Central memory CD8-positive, alpha-beta T cell (primary cell): ENCODE measurements around the gene CD248.
A peak's percentile ranks its signal among the peaks of the same experiment; 100 is the strongest.

Experiments
- ATAC-seq: fragments of 150-1000 bp; cut with Tn5 transposase; replicated peaks from 2 replicates; pipeline ENCODE4 v1.10.0; 2022; ENCODE audit warnings: mild to moderate bottlenecking, moderate FRiP score, moderate number of reproducible peaks; ENCODE audit not compliant: poor library complexity, severe bottlenecking; ENCODE audit errors: extremely low read depth
- DNase-seq, 2 donors: peaks; one replicate each; pipeline ENCODE4 v3.0.0; 2021; ENCODE audit warnings: low spot score in 2 of 2
- H3K27ac Mint-ChIP-seq: one replicate; pipeline ENCODE4 v1.8.0; 2022; ENCODE audit warnings: low read depth, mild to moderate bottlenecking, moderate library complexity, mixed read lengths
- H3K27me3 Mint-ChIP-seq: one replicate; pipeline ENCODE4 v1.8.0; 2022; ENCODE audit warnings: mixed read lengths
- H3K36me3 Mint-ChIP-seq: one replicate; pipeline ENCODE4 v1.8.0; 2022; ENCODE audit warnings: mild to moderate bottlenecking, moderate library complexity, mixed read lengths; ENCODE audit not compliant: insufficient read depth
- H3K4me1 Mint-ChIP-seq: one replicate; pipeline ENCODE4 v1.8.0; 2022; ENCODE audit warnings: mixed read lengths
- H3K4me3 Mint-ChIP-seq: one replicate; pipeline ENCODE4 v1.8.0; 2022; ENCODE audit warnings: mild to moderate bottlenecking, moderate library complexity, mixed read lengths
- H3K9me3 Mint-ChIP-seq: one replicate; pipeline ENCODE4 v1.8.0; 2022; ENCODE audit warnings: mixed read lengths

CD248 gene

GRCh38 chr11:66317723-66318599 is 1.1 kb upstream of the CD248 start:
- Mint-ChIP-seq H3K4me1 (peaks cover 37% of the 10 kb centered on the region), H3K27me3 (no peaks in the 10 kb centered on the region), H3K36me3 (peaks cover 12% of the 10 kb centered on the region), H3K9me3 (no peaks in the 10 kb centered on the region), H3K4me3 (peak overlapping the region; percentile 61), H3K27ac (peak overlapping the region; percentile 85)
- ATAC-seq (peak; percentile 97), DNase-seq (peak in 1 of 2 donors; percentile 66)

DNA sequence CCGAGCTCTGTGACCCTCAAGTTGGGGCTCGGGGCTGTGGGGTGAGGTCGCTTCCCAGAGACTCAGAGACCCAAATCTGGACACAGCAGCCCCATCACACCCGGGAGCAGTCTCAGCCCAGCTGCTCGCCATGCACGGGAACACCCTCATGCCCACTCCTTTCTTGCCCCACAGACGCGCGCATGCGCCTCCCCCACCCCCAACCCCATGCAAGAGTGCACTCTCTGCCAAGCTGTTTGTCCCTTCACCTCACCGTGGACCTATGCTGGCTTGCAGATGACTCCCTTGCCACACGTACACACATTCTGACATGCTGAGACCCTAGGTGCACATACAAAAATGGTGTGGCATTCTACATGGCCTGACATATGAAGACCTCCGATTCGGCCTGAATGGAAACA is 478 bp upstream of the CD248 start:
- no peaks in the 10 kb centered on the region for H3K9me3 Mint-ChIP-seq
- peaks cover 17% of the 10 kb centered on the region for H3K36me3 Mint-ChIP-seq
- ATAC-seq (no peak), DNase-seq (no peak)
- peaks cover 40% of the 10 kb centered on the region for H3K4me1 Mint-ChIP-seq
- H3K4me3 Mint-ChIP-seq = peak overlapping the region; percentile 61
- peak overlapping the region; percentile 85 for H3K27ac Mint-ChIP-seq
- H3K27me3 Mint-ChIP-seq = no peaks in the 10 kb centered on the region

DNA sequence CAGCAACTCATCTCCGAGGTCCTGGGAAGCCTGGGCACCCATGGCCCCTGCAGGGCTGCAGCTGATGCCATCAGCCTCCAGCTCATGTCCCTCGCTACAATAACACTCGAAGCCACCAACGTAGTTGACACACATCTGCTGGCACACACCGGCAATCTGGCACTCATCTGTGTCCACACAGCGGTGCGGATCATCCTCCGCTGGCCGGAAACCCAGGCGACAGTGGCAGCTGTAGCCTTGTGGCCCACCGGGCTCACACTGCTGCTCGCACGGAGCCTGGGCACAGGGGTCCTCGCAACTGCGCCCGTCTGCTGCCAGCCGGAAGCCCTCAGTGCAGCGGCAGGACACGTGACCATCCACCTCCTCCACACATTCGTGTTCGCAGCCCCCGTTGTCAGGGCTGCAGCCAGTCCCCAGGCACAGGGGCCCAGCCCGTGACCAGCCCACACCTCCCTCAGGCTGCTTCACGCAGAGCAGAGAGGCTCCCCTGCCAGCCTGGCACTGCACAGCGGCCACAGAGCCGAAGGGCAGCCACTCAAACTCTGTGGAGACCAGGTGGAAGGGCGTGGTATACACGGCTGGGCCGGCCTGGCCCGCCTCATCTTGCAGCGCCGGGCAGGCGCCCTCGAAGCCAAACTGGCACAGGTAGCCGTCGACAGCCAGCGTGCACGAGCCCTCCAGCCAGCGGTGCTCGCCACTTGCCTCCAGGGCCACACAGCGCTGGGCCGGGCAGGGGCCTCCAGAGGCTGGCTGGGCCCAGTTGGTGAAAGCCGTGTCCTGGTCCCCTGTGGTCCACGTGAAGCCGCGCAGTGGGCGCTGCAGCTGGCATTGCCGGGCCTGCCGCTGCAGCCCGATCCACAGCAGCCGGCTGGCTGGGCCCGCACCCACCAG is 678 bp downstream of the CD248 start:
- Mint-ChIP-seq H3K9me3 (no peaks in the 10 kb centered on the region), H3K27me3 (no peaks in the 10 kb centered on the region), H3K4me1 (peaks cover 47% of the 10 kb centered on the region), H3K36me3 (peaks cover 17% of the 10 kb centered on the region), H3K4me3 (peak overlapping the region; percentile 79), H3K27ac (peak overlapping the region; percentile 84)
- DNase-seq = no peak
- ATAC-seq = no peak

DNA sequence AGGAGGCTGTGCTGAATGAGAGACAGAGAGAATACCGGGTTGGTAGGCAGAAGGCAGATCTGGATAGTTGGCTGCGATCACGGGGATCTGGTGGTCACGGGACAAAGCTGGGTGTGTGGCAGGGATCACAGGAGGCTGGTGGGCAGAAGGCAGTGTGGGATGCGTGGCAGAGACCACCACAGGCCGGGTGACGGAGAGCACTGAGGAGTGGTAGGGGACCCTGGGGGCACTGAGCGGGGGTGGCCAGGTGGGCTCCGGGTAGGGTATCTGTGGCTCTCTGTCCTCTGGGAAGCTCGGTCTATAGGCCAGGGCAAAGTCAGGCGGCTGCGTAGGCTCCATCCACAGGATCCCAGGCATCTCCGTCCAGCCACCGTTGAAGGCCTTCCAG is 1.4 kb downstream of the CD248 start:
- Mint-ChIP-seq H3K27me3 (no peaks in the 10 kb centered on the region), H3K4me1 (peaks cover 47% of the 10 kb centered on the region)
- no peak for ATAC-seq

DNA sequence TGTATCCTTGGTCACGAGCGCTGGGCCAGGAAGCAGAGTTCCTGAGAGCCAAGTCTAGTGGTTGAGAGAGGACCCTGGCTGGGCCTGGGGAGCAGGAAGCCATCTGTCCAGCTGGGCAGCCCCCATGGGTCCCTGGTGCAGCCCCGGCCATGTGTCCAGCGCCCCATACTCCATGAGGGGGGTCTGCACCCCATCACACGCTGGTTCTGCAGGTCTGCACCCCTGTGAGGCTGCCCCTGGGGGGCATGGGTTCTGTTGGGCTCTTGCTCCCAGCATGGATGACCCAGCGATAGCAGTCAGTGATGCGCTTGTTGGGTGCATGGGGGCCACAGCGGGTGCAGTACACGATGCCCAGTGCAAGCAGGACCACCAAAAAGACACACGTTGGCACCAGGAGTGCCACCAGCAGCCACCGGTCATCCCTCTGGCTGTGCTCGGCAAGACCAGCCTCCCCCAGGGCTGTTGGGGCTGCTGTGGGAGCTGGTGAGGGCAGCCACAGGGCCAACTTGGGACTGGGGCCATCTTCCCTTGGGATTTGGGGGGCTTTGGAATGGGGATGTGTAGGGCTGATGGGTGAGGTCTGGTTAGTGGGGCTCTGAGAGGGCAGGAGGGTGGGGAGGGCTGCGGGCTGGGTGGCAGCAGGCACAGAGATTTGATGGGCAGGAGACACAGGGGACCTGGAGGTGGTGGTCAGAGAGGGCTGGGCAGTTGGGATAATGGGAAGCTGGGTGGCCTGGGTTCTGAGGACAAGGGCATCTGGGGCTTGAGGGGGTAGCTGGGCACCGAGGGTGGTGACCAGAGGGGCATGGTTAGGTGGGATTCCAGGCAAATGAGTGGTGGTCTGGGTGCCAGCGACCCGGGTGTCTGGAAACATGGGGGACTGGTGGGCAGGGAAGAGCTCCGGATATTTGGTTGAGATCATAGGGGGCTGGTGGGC is 2.0 kb downstream of the CD248 start:
- H3K4me1 Mint-ChIP-seq = peaks cover 47% of the 10 kb centered on the region
- H3K27me3 Mint-ChIP-seq = no peaks in the 10 kb centered on the region
- peak overlapping the region; percentile 79 for H3K4me3 Mint-ChIP-seq
- ATAC-seq (no peak), DNase-seq (no peak)
- peak overlapping the region; percentile 84 for H3K27ac Mint-ChIP-seq
- peaks cover 17% of the 10 kb centered on the region for H3K36me3 Mint-ChIP-seq
- H3K9me3 Mint-ChIP-seq = no peaks in the 10 kb centered on the region

More for the DNA sequence above, 1.4 kb downstream of the CD248 start:
- Mint-ChIP-seq H3K36me3 (peaks cover 17% of the 10 kb centered on the region), H3K4me3 (peak overlapping the region; percentile 79), H3K27ac (peak overlapping the region; percentile 84), H3K9me3 (no peaks in the 10 kb centered on the region)
- DNase-seq = no peak

- H3K27ac Mint-ChIP-seq = peak overlapping the region; percentile 83
- no peaks in the 10 kb centered on the region for H3K27me3 Mint-ChIP-seq
- peak overlapping the region; percentile 79 for H3K4me3 Mint-ChIP-seq
- no peaks in the 10 kb centered on the region for H3K9me3 Mint-ChIP-seq
- DNase-seq (no peak), ATAC-seq (no peak)
- peaks cover 17% of the 10 kb centered on the region for H3K36me3 Mint-ChIP-seq
- H3K4me1 Mint-ChIP-seq = peaks cover 47% of the 10 kb centered on the region
Measured at GRCh38 chr11:66314186-66314501, 2.7 kb downstream of the CD248 start.

DNA sequence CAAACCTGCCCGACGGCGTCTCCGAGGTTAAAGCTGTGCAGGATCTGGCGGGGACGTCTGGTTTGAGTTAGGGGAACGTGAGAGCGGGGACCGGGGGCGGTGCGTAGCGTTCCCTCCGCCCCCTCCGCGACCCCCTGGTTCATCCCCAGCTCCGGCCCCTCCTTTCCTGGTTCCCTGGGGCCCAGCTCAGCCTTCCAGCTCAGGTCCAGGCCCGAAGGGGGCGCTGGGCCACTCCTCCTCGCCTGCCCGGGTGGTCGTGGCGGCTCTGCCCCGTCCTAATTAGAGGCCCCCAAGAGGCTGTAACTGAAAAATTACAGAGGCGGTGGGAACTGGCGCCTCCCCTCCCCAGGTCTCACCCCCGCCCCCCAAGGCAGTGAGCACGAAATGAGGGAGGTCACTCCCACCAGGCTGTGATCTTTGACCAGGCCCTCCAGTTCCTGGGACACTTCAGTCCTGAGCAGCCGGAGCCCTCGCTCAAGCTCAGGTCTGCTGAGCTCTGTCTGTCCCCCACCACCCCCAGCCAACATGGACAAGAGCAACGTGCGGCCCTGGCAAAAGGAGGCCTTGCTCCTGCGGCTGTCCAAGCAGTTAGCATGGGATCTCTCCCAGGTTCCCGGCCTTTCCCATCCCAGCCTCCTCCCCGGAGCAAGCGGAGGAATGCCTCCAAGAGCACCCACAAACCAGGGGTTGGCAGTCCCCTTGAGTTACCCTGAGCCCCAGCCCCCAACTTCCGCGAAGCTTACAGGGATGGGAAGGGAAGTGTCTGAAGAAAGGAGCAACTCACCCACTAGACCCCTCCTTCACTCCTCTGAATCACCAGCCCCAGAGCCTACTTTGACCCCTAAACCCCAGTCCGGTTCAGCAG is 3.3 kb downstream of the CD248 start:
- Mint-ChIP-seq H3K36me3 (peaks cover 17% of the 10 kb centered on the region), H3K27me3 (no peaks in the 10 kb centered on the region), H3K27ac (peak overlapping the region; percentile 83), H3K4me3 (peak overlapping the region; percentile 79), H3K4me1 (peaks cover 41% of the 10 kb centered on the region), H3K9me3 (no peaks in the 10 kb centered on the region)
- ATAC-seq = no peak
- no peak for DNase-seq

- H3K4me3 Mint-ChIP-seq = peak overlapping the region; percentile 79
- H3K4me1 Mint-ChIP-seq = peaks cover 34% of the 10 kb centered on the region
- peaks cover 17% of the 10 kb centered on the region for H3K36me3 Mint-ChIP-seq
- DNase-seq (peak; percentile 96 to 98), ATAC-seq (peak; percentile 74)
- no peaks in the 10 kb centered on the region for H3K27me3 Mint-ChIP-seq
- H3K27ac Mint-ChIP-seq = peak overlapping the region; percentile 85
- H3K9me3 Mint-ChIP-seq = no peaks in the 10 kb centered on the region
Measured at GRCh38 chr11:66312549-66313320, 4.1 kb downstream of the CD248 start.

DNA sequence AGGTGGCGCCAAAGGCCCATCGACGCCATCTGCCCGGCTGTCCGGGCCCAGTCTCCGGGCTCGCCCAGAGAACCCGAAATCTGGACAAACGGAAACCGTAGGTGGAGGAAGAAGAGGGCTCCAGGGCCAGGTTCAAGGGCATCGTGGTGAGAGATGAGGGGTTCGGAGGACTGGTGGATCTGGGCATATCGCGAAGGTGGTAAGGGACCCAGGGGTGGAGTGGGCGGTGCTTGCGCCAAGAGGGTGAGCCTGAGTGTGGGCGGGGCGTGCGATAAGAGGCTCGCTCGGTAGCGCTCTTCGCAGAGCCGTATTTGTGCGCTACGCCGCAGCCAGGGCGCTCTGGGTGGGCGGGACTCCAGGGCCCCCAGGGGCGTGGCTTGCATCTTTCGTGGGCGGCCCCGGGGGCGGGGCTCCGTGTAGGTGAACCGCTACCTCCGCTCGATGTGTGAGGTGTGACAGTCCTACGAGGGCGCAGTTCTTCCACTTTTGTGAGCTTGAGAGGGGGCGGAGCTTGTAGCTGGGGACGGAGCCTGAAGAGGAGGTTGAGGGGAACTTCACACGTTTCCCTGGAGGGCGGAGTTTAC is 4.8 kb downstream of the CD248 start:
- DNase-seq (peak; percentile 99), ATAC-seq (peak; percentile 73)
- Mint-ChIP-seq H3K4me3 (peak overlapping the region; percentile 79), H3K27ac (peak overlapping the region; percentile 85), H3K9me3 (no peaks in the 10 kb centered on the region), H3K36me3 (peaks cover 17% of the 10 kb centered on the region), H3K4me1 (peaks cover 28% of the 10 kb centered on the region), H3K27me3 (no peaks in the 10 kb centered on the region)

DNA sequence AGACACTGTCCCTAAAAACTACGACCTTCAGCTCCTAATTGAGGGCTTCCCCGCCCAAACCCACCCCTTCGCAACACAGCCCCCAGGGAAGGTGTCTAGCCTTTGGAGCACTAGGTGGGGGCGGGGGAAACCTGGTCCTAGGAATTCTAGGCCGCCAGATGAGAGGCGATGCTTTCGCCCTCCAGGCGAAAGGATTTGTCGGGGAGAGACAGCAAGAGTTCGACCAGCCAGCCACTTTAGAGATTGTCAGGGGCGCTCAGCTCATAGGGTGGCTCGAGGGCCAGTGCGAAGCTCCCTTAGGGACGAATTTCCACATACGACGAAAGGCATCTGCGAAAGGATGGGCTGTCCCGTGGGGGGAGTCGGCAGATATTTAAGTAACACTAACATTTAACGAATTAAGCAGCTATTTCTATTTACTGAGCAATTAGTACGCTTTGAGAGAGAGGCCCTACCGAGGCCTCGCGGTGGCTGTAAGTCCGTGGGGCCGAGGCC is 5.3 kb downstream of the CD248 start:
- peak overlapping the region; percentile 85 for H3K27ac Mint-ChIP-seq
- H3K9me3 Mint-ChIP-seq = no peaks in the 10 kb centered on the region
- ATAC-seq (peak; percentile 31), DNase-seq (no peak)
- no peaks in the 10 kb centered on the region for H3K27me3 Mint-ChIP-seq
- H3K4me3 Mint-ChIP-seq = peak overlapping the region; percentile 79
- peaks cover 28% of the 10 kb centered on the region for H3K4me1 Mint-ChIP-seq
- H3K36me3 Mint-ChIP-seq = peaks cover 17% of the 10 kb centered on the region
